Measurements from ENCODE around the gene CTDP1. TPM values are rescaled to one million over a fixed set of nuclear protein-coding genes. Genes with fewer than 3 reads are reported as not detected.

Gene CTDP1
- total and polyA plus RNA-seq, 5 donors from 2014 or later, result 12.9 to 59.7 (median 16.7) TPM

GRCh38 chr18:79798999-79799370, 119.4 kb downstream of the CTDP1 start:
- Histone ChIP-seq H3K36me3 (ENCODE audit: control insufficient read depth, insufficient read depth, low read length) (no peaks in the 10 kb centered on the region), H3K9me3 (ENCODE audit: control insufficient read depth in 2 of 2, low read length in 2 of 2) (no peaks in the 10 kb centered on the region), H3K27ac (ENCODE audit: insufficient read depth, low read length, poor library complexity, severe bottlenecking) (no peak overlapping the region), H3K4me3 (ENCODE audit: low read depth, low read length) (no peak overlapping the region), H3K27me3 (ENCODE audit: control insufficient read depth, insufficient read depth, low read length) (peaks cover 8% of the 10 kb centered on the region), H3K4me1 (ENCODE audit: control insufficient read depth, insufficient read depth, low read length, poor library complexity, severe bottlenecking) (no peaks in the 10 kb centered on the region)
- no peak overlapping the region for H3K27ac Mint-ChIP-seq
- peaks cover 5% of the 10 kb centered on the region for H3K36me3 Mint-ChIP-seq
- H3K27me3 Mint-ChIP-seq, result peaks cover 40% of the 10 kb centered on the region
- DNase-seq (no peak), ATAC-seq (ENCODE audit: low read depth in 2 of 2) (no peak)
- H3K4me3 Mint-ChIP-seq, result no peak overlapping the region
- peaks cover 0 to 9% (median 7%) of the 10 kb centered on the region in 4 donors for H3K4me1 Mint-ChIP-seq
- H3K9me3 Mint-ChIP-seq, result peaks cover 0 to 2% (median 0%) of the 10 kb centered on the region in 7 donors

GRCh38 chr18:79799619-79800370, 120.2 kb downstream of the CTDP1 start:
- Histone ChIP-seq H3K27ac (ENCODE audit: insufficient read depth, low read length, poor library complexity, severe bottlenecking) (no peak overlapping the region), H3K4me3 (ENCODE audit: low read depth, low read length) (no peak overlapping the region), H3K9me3 (ENCODE audit: control insufficient read depth in 2 of 2, low read length in 2 of 2) (no peaks in the 10 kb centered on the region), H3K27me3 (ENCODE audit: control insufficient read depth, insufficient read depth, low read length) (peaks cover 8% of the 10 kb centered on the region), H3K36me3 (ENCODE audit: control insufficient read depth, insufficient read depth, low read length) (no peaks in the 10 kb centered on the region), H3K4me1 (ENCODE audit: control insufficient read depth, insufficient read depth, low read length, poor library complexity, severe bottlenecking) (no peaks in the 10 kb centered on the region)
- peaks cover 0 to 9% (median 7%) of the 10 kb centered on the region in 4 donors for H3K4me1 Mint-ChIP-seq
- H3K27me3 Mint-ChIP-seq, result peaks cover 32% of the 10 kb centered on the region
- peak overlapping the region in 1 of 4 donors; percentile 35 for H3K4me3 Mint-ChIP-seq
- DNase-seq (no peak), ATAC-seq (ENCODE audit: low read depth in 2 of 2) (no peak)
- peaks cover 0 to 2% (median 0%) of the 10 kb centered on the region in 7 donors for H3K9me3 Mint-ChIP-seq
- peak overlapping the region in 1 of 3 donors; percentile 20 for H3K27ac Mint-ChIP-seq
- H3K36me3 Mint-ChIP-seq, result peaks cover 5% of the 10 kb centered on the region

- DNase-seq, result no peak
- H3K4me1 ChIP-seq (ENCODE audit: control insufficient read depth, insufficient read depth, low read length, poor library complexity, severe bottlenecking), result no peaks in the 10 kb centered on the region
- peak overlapping the region in 1 of 3 donors; percentile 20 for H3K27ac Mint-ChIP-seq
- H3K9me3 Mint-ChIP-seq, result peaks cover 0 to 2% (median 0%) of the 10 kb centered on the region in 7 donors
- no peak overlapping the region for H3K4me3 Mint-ChIP-seq
- H3K27me3 Mint-ChIP-seq, result peaks cover 30% of the 10 kb centered on the region
- H3K9me3 ChIP-seq (ENCODE audit: control insufficient read depth in 2 of 2, low read length in 2 of 2), result no peaks in the 10 kb centered on the region
- no peak for ATAC-seq (ENCODE audit: low read depth in 2 of 2)
- peaks cover 5% of the 10 kb centered on the region for H3K36me3 Mint-ChIP-seq
- H3K27ac ChIP-seq (ENCODE audit: insufficient read depth, low read length, poor library complexity, severe bottlenecking), result no peak overlapping the region
- H3K4me1 Mint-ChIP-seq, result peaks cover 0 to 9% (median 7%) of the 10 kb centered on the region in 4 donors
- peaks cover 8% of the 10 kb centered on the region for H3K27me3 ChIP-seq (ENCODE audit: control insufficient read depth, insufficient read depth, low read length)
- H3K4me3 ChIP-seq (ENCODE audit: low read depth, low read length), result no peak overlapping the region
- H3K36me3 ChIP-seq (ENCODE audit: control insufficient read depth, insufficient read depth, low read length), result no peaks in the 10 kb centered on the region
These were observed 121.0 kb downstream of the CTDP1 start for GRCh38 chr18:79800371-79801180.

- Histone ChIP-seq H3K4me3 (ENCODE audit: low read depth, low read length) (no peak overlapping the region), H3K36me3 (ENCODE audit: control insufficient read depth, insufficient read depth, low read length) (no peaks in the 10 kb centered on the region), H3K4me1 (ENCODE audit: control insufficient read depth, insufficient read depth, low read length, poor library complexity, severe bottlenecking) (no peaks in the 10 kb centered on the region), H3K27me3 (ENCODE audit: control insufficient read depth, insufficient read depth, low read length) (peaks cover 8% of the 10 kb centered on the region), H3K9me3 (ENCODE audit: control insufficient read depth in 2 of 2, low read length in 2 of 2) (no peaks in the 10 kb centered on the region), H3K27ac (ENCODE audit: insufficient read depth, low read length, poor library complexity, severe bottlenecking) (no peak overlapping the region)
- peaks cover 0 to 9% (median 7%) of the 10 kb centered on the region in 4 donors for H3K4me1 Mint-ChIP-seq
- H3K27me3 Mint-ChIP-seq, result peaks cover 27% of the 10 kb centered on the region
- H3K36me3 Mint-ChIP-seq, result peaks cover 5% of the 10 kb centered on the region
- H3K9me3 Mint-ChIP-seq, result peaks cover 0 to 2% (median 0%) of the 10 kb centered on the region in 7 donors
- ATAC-seq (ENCODE audit: low read depth in 2 of 2) (no peak), DNase-seq (no peak)
- H3K27ac Mint-ChIP-seq, result no peak overlapping the region
- no peak overlapping the region for H3K4me3 Mint-ChIP-seq
These were observed 121.6 kb downstream of the CTDP1 start for GRCh38 chr18:79801217-79801616.

- Mint-ChIP-seq H3K27ac (no peak overlapping the region), H3K27me3 (peaks cover 22% of the 10 kb centered on the region), H3K9me3 (peaks cover 0 to 2% (median 0%) of the 10 kb centered on the region in 7 donors), H3K36me3 (peaks cover 5% of the 10 kb centered on the region), H3K4me3 (no peak overlapping the region), H3K4me1 (peaks cover 0 to 9% (median 5%) of the 10 kb centered on the region in 4 donors)
- Histone ChIP-seq H3K36me3 (ENCODE audit: control insufficient read depth, insufficient read depth, low read length) (no peaks in the 10 kb centered on the region), H3K4me3 (ENCODE audit: low read depth, low read length) (no peak overlapping the region), H3K27me3 (ENCODE audit: control insufficient read depth, insufficient read depth, low read length) (peaks cover 8% of the 10 kb centered on the region), H3K27ac (ENCODE audit: insufficient read depth, low read length, poor library complexity, severe bottlenecking) (no peak overlapping the region), H3K9me3 (ENCODE audit: control insufficient read depth in 2 of 2, low read length in 2 of 2) (no peaks in the 10 kb centered on the region), H3K4me1 (ENCODE audit: control insufficient read depth, insufficient read depth, low read length, poor library complexity, severe bottlenecking) (no peaks in the 10 kb centered on the region)
- no peak for DNase-seq
- no peak for ATAC-seq (ENCODE audit: low read depth in 2 of 2)
These were observed 122.0 kb downstream of the CTDP1 start for GRCh38 chr18:79801641-79802040.

GRCh38 chr18:79802298-79802697, 122.7 kb downstream of the CTDP1 start:
- Histone ChIP-seq H3K27ac (ENCODE audit: insufficient read depth, low read length, poor library complexity, severe bottlenecking) (no peak overlapping the region), H3K4me1 (ENCODE audit: control insufficient read depth, insufficient read depth, low read length, poor library complexity, severe bottlenecking) (no peaks in the 10 kb centered on the region), H3K9me3 (ENCODE audit: control insufficient read depth in 2 of 2, low read length in 2 of 2) (no peaks in the 10 kb centered on the region), H3K27me3 (ENCODE audit: control insufficient read depth, insufficient read depth, low read length) (peaks cover 5% of the 10 kb centered on the region), H3K36me3 (ENCODE audit: control insufficient read depth, insufficient read depth, low read length) (no peaks in the 10 kb centered on the region), H3K4me3 (ENCODE audit: low read depth, low read length) (no peak overlapping the region)
- peaks cover 16% of the 10 kb centered on the region for H3K27me3 Mint-ChIP-seq
- ATAC-seq (ENCODE audit: low read depth in 2 of 2) (no peak), DNase-seq (no peak)
- peaks cover 2% of the 10 kb centered on the region for H3K36me3 Mint-ChIP-seq
- no peak overlapping the region for H3K4me3 Mint-ChIP-seq
- H3K4me1 Mint-ChIP-seq, result peaks cover 0 to 8% (median 2%) of the 10 kb centered on the region in 4 donors
- no peak overlapping the region for H3K27ac Mint-ChIP-seq
- H3K9me3 Mint-ChIP-seq, result peaks cover 0 to 2% (median 0%) of the 10 kb centered on the region in 7 donors

- Histone ChIP-seq H3K4me1 (ENCODE audit: control insufficient read depth, insufficient read depth, low read length, poor library complexity, severe bottlenecking) (no peaks in the 10 kb centered on the region), H3K9me3 (ENCODE audit: control insufficient read depth in 2 of 2, low read length in 2 of 2) (no peaks in the 10 kb centered on the region), H3K27ac (ENCODE audit: insufficient read depth, low read length, poor library complexity, severe bottlenecking) (no peak overlapping the region), H3K4me3 (ENCODE audit: low read depth, low read length) (no peak overlapping the region), H3K36me3 (ENCODE audit: control insufficient read depth, insufficient read depth, low read length) (no peaks in the 10 kb centered on the region), H3K27me3 (ENCODE audit: control insufficient read depth, insufficient read depth, low read length) (peaks cover 3% of the 10 kb centered on the region)
- H3K9me3 Mint-ChIP-seq, result no peaks in the 10 kb centered on the region
- ATAC-seq (ENCODE audit: low read depth in 2 of 2) (no peak), DNase-seq (no peak)
- peaks cover 12% of the 10 kb centered on the region for H3K27me3 Mint-ChIP-seq
- H3K4me3 Mint-ChIP-seq, result no peak overlapping the region
- no peak overlapping the region for H3K27ac Mint-ChIP-seq
- peaks cover 0 to 6% (median 0%) of the 10 kb centered on the region in 4 donors for H3K4me1 Mint-ChIP-seq
- H3K36me3 Mint-ChIP-seq, result no peaks in the 10 kb centered on the region
These were observed 124.0 kb downstream of the CTDP1 start for GRCh38 chr18:79803611-79804051.
